Spleen (tissue), 7 donors: Measurements from ENCODE around the gene MOB3B.

ENCODE experiments used
- CTCF ChIP-seq, 11 experiments: fragments of 200-600 bp in 7 of 11; fragments of 450-650 bp in 4 of 11; sonication (generic) in 4 of 11; IDR thresholded peaks in 8 of 11; conservative IDR thresholded peaks in 3 of 11; 1 replicate in 7 of 11; 2 replicates in 4 of 11; pipeline versions ENCODE4 v1.4.0 to v1.8.0; 2016 to 2021; ENCODE audit warnings: antibody characterized with exemption in 11 of 11, inconsistent platforms in 4 of 11, mild to moderate bottlenecking in 1 of 11
- POLR2A ChIP-seq, 3 donors: fragments of 450-650 bp; IDR thresholded peaks; one replicate each; pipeline ENCODE4 v1.5.1; 2017; ENCODE audit warnings: antibody characterized with exemption in 3 of 3, mild to moderate bottlenecking in 1 of 3
- POLR2AphosphoS5 ChIP-seq, 3 donors: sonication (generic); formaldehyde crosslinking; IDR thresholded peaks; one replicate each; pipeline ENCODE4 v1.5.1; 2017; ENCODE audit warnings: antibody characterized with exemption in 3 of 3
- donor health status: DM: no; HTN: no; CAD: no; lungs with moderate emphysema.
- donor health status: DM: no; HTN: no; CAD: no.
- donor health status: DM: no; HTN: no; CAD: no.

- TF ChIP-seq CTCF (IDR thresholded peaks at IDR 0.05 in 8 of 11, conservative IDR thresholded peaks at IDR 0.05 in 3 of 11) (no peak), POLR2A (IDR thresholded peaks at IDR 0.05) (no peak), POLR2AphosphoS5 (IDR thresholded peaks at IDR 0.05) (no peak)
Measured at GRCh38 chr9:27476870-27477515, 52.6 kb downstream of the MOB3B start.
